Sigmoid colon (tissue), 7 donors: ENCODE results near the gene NRG2. TPM values are rescaled to one million over a fixed set of nuclear protein-coding genes. Genes with fewer than 3 reads are reported as not detected.

Source experiments
- DNase-seq: peaks from one replicate; pipeline ENCODE4 v3.0.0-alpha.2; 2019
- H3K27ac ChIP-seq, 4 donors: fragments of 200-600 bp; sonication (generic); one replicate each; pipeline ENCODE4 v1.5.1; 2016 to 2019; ENCODE audit warnings: mild to moderate bottlenecking in 1 of 4
- H3K27me3 ChIP-seq, 3 donors: fragments of 200-600 bp; sonication (generic); one replicate each; pipeline ENCODE4 v1.5.1; 2019; ENCODE audit warnings: mild to moderate bottlenecking in 1 of 3
- H3K36me3 ChIP-seq, 4 donors: fragments of 200-600 bp; sonication (generic); one replicate each; pipeline ENCODE4 v1.5.1; 2016 to 2019
- H3K4me1 ChIP-seq, 4 donors: fragments of 200-600 bp; sonication (generic); one replicate each; pipeline ENCODE4 v1.5.1; 2017 to 2019
- H3K4me3 ChIP-seq, 4 donors: fragments of 200-600 bp; sonication (generic); one replicate each; pipeline ENCODE4 v1.5.1; 2017 to 2019; ENCODE audit warnings: mild to moderate bottlenecking in 2 of 4, moderate library complexity in 1 of 4
- H3K9me3 ChIP-seq, 4 donors: fragments of 200-600 bp in 3 of 4; sonication (generic) in 3 of 4; one replicate each; pipeline versions ENCODE4 v1.5.1 to v1.6.1; 2013 to 2019
- EP300 ChIP-seq, 4 donors: sonication (generic); formaldehyde crosslinking; IDR thresholded peaks; one replicate each; pipeline ENCODE4 v1.6.1; 2017; ENCODE audit warnings: antibody characterized with exemption in 4 of 4
- POLR2A ChIP-seq, 2 donors: fragments of 450-650 bp; IDR thresholded peaks; one replicate each; pipeline ENCODE4 v1.6.1; 2016; ENCODE audit warnings: antibody characterized with exemption in 2 of 2, mild to moderate bottlenecking in 2 of 2, moderate library complexity in 2 of 2
- POLR2AphosphoS5 ChIP-seq, 4 donors: sonication (generic); formaldehyde crosslinking; IDR thresholded peaks; one replicate each; pipeline ENCODE4 v1.6.1; 2017; ENCODE audit warnings: antibody characterized with exemption in 4 of 4
- WGBS, 2 donors: extraction: QIAGEN DNeasy Blood & Tissue Kit; methylation state at CpG; one replicate each; pipeline ENCODE4 v1.1.7; 2013; 5-methylcytosine and 5-hydroxymethylcytosine counted together
- intact Hi-C: fragments of 100-400 bp; cut with DNase I; formaldehyde crosslinking; loops from one replicate; pipeline ENCODE4 v1.15.1; 2023
- polyA plus RNA-seq, 3 donors: library from polyadenylated mRNA; stranded (reverse); fragments of 200-250 nt; gene quantifications; one replicate each; pipeline ENCODE4 v1.2.3, GENCODE V29; 2013
- total RNA-seq, 4 donors: library from RNA; depleted of rRNA; stranded (reverse); fragments of >200 nt; gene quantifications; one replicate each; pipeline ENCODE4 v1.1.0, GENCODE V29; 2016
- TF ChIP-seq, protein P1 (sequence below), 4 experiments: fragments of 450-650 bp in 3 of 4; fragments of 200-600 bp in 1 of 4; IDR thresholded peaks; one replicate each; pipeline ENCODE4 v1.5.1; 2016 to 2019; ENCODE audit warnings: antibody characterized with exemption in 4 of 4, mild to moderate bottlenecking in 3 of 4, moderate library complexity in 2 of 4
- donor health status: healthy with polysubstance abuse.
- donor health status: Bipolar disorder and iron deficiency.
- donor health status: healthy.

The NRG2 gene
- total and polyA plus RNA-seq, 7 donors: 0.80 to 11.9 (median 4.8) TPM; not detected in 2

DNA sequence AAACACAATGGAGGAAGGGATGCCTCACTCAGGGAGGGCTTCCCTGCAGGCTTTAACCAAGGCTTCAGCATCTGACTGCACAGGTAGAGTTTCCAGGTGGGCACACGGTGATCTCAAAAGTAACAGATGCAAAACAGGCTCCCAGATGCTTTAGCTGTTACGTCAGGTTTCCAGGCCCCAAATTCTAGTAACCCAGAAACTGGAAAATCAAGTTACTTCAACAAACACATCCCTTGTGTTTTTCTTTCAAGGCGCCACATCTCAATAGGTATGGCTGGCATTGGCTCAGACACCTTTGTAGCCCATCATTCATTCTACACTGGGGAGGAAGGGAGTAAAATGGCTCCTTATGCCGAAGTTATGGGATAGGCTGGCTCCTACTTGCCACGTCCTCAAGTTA, 27.4 kb downstream of the NRG2 start:
- no peaks in the 10 kb centered on the region for H3K9me3 ChIP-seq
- peaks cover 0 to 34% (median 29%) of the 10 kb centered on the region in 4 donors for H3K4me1 ChIP-seq
- intact Hi-C loops: no loop called here
- DNase-seq: no peak
- TF ChIP-seq POLR2AphosphoS5 (IDR thresholded peaks at IDR 0.05) (no peak), POLR2A (IDR thresholded peaks at IDR 0.05) (no peak), EP300 (IDR thresholded peaks at IDR 0.05) (no peak)
- TF ChIP-seq, protein P1, sequence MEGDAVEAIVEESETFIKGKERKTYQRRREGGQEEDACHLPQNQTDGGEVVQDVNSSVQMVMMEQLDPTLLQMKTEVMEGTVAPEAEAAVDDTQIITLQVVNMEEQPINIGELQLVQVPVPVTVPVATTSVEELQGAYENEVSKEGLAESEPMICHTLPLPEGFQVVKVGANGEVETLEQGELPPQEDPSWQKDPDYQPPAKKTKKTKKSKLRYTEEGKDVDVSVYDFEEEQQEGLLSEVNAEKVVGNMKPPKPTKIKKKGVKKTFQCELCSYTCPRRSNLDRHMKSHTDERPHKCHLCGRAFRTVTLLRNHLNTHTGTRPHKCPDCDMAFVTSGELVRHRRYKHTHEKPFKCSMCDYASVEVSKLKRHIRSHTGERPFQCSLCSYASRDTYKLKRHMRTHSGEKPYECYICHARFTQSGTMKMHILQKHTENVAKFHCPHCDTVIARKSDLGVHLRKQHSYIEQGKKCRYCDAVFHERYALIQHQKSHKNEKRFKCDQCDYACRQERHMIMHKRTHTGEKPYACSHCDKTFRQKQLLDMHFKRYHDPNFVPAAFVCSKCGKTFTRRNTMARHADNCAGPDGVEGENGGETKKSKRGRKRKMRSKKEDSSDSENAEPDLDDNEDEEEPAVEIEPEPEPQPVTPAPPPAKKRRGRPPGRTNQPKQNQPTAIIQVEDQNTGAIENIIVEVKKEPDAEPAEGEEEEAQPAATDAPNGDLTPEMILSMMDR (IDR thresholded peaks at IDR 0.05): no peak
- no peaks in the 10 kb centered on the region for H3K36me3 ChIP-seq
- 72 to 76% methylated on average over 5 of the region's 5 CpGs for WGBS, 2 donors
- no peak overlapping the region for H3K4me3 ChIP-seq
- H3K27ac ChIP-seq: no peak overlapping the region
- H3K27me3 ChIP-seq: no peaks in the 10 kb centered on the region

DNA sequence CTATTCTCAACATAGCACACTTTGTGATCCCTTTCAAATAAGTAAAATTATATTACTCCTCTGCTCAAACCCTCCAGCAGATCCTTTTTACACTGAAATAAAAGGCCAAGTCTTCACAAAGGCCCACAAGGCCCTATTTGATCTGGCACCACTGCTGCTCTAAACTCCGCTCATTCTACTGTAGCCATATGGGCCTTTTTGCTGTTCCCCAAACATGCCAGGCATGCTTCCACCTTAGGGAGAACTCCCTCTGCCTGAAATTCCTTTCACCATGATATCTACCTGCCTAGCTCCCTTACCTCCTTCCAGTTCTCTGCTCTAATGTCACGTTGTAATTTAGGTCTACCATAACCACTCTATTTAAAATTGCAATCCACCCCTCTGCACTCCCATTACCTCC, 28.3 kb downstream of the NRG2 start:
- Histone ChIP-seq H3K9me3 (no peaks in the 10 kb centered on the region), H3K27ac (no peak overlapping the region), H3K4me1 (peaks cover 0 to 28% (median 21%) of the 10 kb centered on the region in 4 donors), H3K4me3 (no peak overlapping the region), H3K27me3 (no peaks in the 10 kb centered on the region), H3K36me3 (no peaks in the 10 kb centered on the region)
- TF ChIP-seq, protein P1 (IDR thresholded peaks at IDR 0.05): no peak
- TF ChIP-seq POLR2A (IDR thresholded peaks at IDR 0.05) (no peak), POLR2AphosphoS5 (IDR thresholded peaks at IDR 0.05) (no peak), EP300 (IDR thresholded peaks at IDR 0.05) (no peak)
- no peak for DNase-seq
- 88 to 92% methylated on average over 2 of the region's 2 CpGs for WGBS, 2 donors
- intact Hi-C loops: no loop called here

DNA sequence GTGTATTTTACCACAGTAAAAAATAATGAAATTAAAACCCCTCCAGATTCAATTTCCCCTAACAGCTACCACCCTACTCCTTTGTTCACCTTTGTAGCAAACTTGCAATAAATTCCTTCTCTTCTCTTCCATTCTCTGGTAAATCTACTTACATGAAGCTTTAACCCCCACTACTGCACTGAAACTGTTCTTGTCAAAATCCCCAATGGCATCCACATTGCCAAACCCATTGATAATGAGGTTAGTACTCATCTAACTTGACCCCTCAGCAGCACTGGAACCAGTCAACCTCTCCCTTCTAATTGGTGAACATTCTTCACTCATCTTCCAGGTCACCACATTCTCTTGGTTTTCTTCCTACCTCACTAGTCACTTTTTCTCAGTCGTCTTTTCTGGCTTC, 29.6 kb downstream of the NRG2 start:
- intact Hi-C loops: no loop called here
- H3K4me1 ChIP-seq: peaks cover 0 to 16% (median 10%) of the 10 kb centered on the region in 4 donors
- DNase-seq: no peak
- no peaks in the 10 kb centered on the region for H3K36me3 ChIP-seq
- no peak for TF ChIP-seq POLR2AphosphoS5 (IDR thresholded peaks at IDR 0.05)
- TF ChIP-seq EP300 (IDR thresholded peaks at IDR 0.05): no peak
- no peak for TF ChIP-seq POLR2A (IDR thresholded peaks at IDR 0.05)
- TF ChIP-seq, protein P1 (IDR thresholded peaks at IDR 0.05): no peak
- H3K9me3 ChIP-seq: no peaks in the 10 kb centered on the region
- no peaks in the 10 kb centered on the region for H3K27me3 ChIP-seq
- H3K4me3 ChIP-seq: no peak overlapping the region
- WGBS, 2 donors: 75 to 82% methylated on average over 1 of the region's 1 CpG
- H3K27ac ChIP-seq: no peak overlapping the region

DNA sequence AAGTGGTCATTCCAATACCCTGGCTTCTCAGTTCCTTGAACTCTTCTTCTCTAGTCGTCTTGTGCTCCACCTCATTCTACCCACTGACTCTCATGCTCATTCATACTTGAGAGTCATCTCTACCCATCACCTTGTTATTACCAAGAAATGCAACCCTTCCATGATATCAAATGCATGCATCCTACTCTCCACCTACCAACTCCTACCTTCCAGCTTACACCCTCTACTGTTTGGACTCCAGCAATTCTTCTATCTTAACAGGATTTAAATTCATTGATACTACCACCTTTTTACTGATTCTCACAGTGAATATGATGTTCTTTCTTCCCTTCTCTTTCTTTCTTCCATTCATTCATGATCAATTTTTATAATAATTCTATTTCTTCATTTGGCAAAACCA, 30.7 kb downstream of the NRG2 start:
- no peaks in the 10 kb centered on the region for H3K27me3 ChIP-seq
- no peak overlapping the region for H3K4me3 ChIP-seq
- no peak for DNase-seq
- TF ChIP-seq, protein P1 (IDR thresholded peaks at IDR 0.05): no peak
- TF ChIP-seq POLR2AphosphoS5 (IDR thresholded peaks at IDR 0.05): no peak
- H3K36me3 ChIP-seq: no peaks in the 10 kb centered on the region
- no peak overlapping the region for H3K27ac ChIP-seq
- intact Hi-C loops: no loop called here
- H3K4me1 ChIP-seq: peaks cover 0 to 9% (median 3%) of the 10 kb centered on the region in 4 donors
- 79 to 82% methylated on average over 1 of the region's 1 CpG for WGBS, 2 donors
- no peaks in the 10 kb centered on the region for H3K9me3 ChIP-seq

DNA sequence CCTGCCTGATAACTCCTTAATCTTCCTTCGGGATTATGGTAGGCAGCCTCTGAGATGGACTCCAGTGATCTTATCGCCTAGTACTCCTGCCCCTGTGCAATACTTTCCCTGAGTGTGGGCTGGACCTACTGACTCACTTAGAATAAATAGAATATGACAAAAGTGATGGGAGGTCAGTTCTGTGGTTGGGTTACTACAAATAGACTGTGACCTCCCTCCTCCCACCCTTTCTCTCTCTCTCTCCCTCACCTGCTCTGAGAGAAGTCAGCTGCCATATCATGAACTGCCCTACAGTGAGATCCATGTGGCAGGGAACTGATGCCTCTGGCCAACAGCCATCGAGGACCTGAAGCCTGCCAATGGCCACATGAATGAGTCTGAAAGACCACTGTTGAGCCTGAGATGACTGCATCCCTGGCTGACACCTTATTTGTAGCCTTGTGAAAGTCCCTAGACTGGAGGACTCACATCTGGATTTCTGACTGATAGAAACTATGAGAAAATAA, 31.7 kb downstream of the NRG2 start:
- Histone ChIP-seq H3K4me1 (peaks cover 0 to 9% (median 3%) of the 10 kb centered on the region in 4 donors), H3K27ac (no peak overlapping the region), H3K4me3 (no peak overlapping the region), H3K36me3 (no peaks in the 10 kb centered on the region), H3K27me3 (no peaks in the 10 kb centered on the region), H3K9me3 (no peaks in the 10 kb centered on the region)
- WGBS, 2 donors: 70 to 78% methylated on average over 3 of the region's 3 CpGs
- TF ChIP-seq, protein P1 (IDR thresholded peaks at IDR 0.05): no peak
- TF ChIP-seq POLR2A (IDR thresholded peaks at IDR 0.05) (no peak), EP300 (IDR thresholded peaks at IDR 0.05) (no peak)
- no peak for DNase-seq
- intact Hi-C loops: no loop called here
